ENCODE data around the gene PCBP2. TPM values are rescaled to one million over a fixed set of nuclear protein-coding genes. Genes with fewer than 3 reads are reported as not detected.

PCBP2 gene
- total RNA-seq, 1 donor from 2014 or later: 1,058 TPM

GRCh38 chr12:53466640-53467039, 14.7 kb downstream of the PCBP2 start:
- DNase-seq (ENCODE audit: low spot score in 2 of 2, unreplicated experiment in 2 of 2): no peak
- Mint-ChIP-seq H3K27ac (peak overlapping the region; percentile 5), H3K9me3 (no peaks in the 10 kb centered on the region), H3K36me3 (peaks cover 58% of the 10 kb centered on the region), H3K4me1 (no peaks in the 10 kb centered on the region), H3K4me3 (no peak overlapping the region), H3K27me3 (ENCODE audit: low read depth) (no peaks in the 10 kb centered on the region)
- TF ChIP-seq CTCF (IDR thresholded peaks at IDR 0.05; ENCODE audit: unreplicated experiment): no peak

GRCh38 chr12:53467082-53467481, 15.2 kb downstream of the PCBP2 start:
- peak overlapping the region; percentile 5 for H3K27ac Mint-ChIP-seq
- H3K36me3 Mint-ChIP-seq: peaks cover 60% of the 10 kb centered on the region
- H3K27me3 Mint-ChIP-seq (ENCODE audit: low read depth): no peaks in the 10 kb centered on the region
- no peaks in the 10 kb centered on the region for H3K9me3 Mint-ChIP-seq
- no peak for DNase-seq (ENCODE audit: low spot score in 2 of 2, unreplicated experiment in 2 of 2)
- TF ChIP-seq CTCF (IDR thresholded peaks at IDR 0.05; ENCODE audit: unreplicated experiment): no peak
- peaks cover 2% of the 10 kb centered on the region for H3K4me1 Mint-ChIP-seq
- no peak overlapping the region for H3K4me3 Mint-ChIP-seq

GRCh38 chr12:53467880-53468279, 16.0 kb downstream of the PCBP2 start:
- DNase-seq (ENCODE audit: low spot score in 2 of 2, unreplicated experiment in 2 of 2): no peak
- Mint-ChIP-seq H3K4me3 (no peak overlapping the region), H3K36me3 (peaks cover 57% of the 10 kb centered on the region), H3K4me1 (peaks cover 4% of the 10 kb centered on the region), H3K27ac (no peak overlapping the region), H3K9me3 (no peaks in the 10 kb centered on the region), H3K27me3 (ENCODE audit: low read depth) (no peaks in the 10 kb centered on the region)
- no peak for TF ChIP-seq CTCF (IDR thresholded peaks at IDR 0.05; ENCODE audit: unreplicated experiment)

- peaks cover 54% of the 10 kb centered on the region for H3K36me3 Mint-ChIP-seq
Observed at GRCh38 chr12:53468282-53468681, 16.4 kb downstream of the PCBP2 start.

GRCh38 chr12:53472056-53472582, 20.2 kb downstream of the PCBP2 start:
- Mint-ChIP-seq H3K4me3 (no peak overlapping the region), H3K36me3 (peaks cover 62% of the 10 kb centered on the region), H3K9me3 (no peaks in the 10 kb centered on the region), H3K27me3 (ENCODE audit: low read depth) (no peaks in the 10 kb centered on the region), H3K27ac (no peak overlapping the region), H3K4me1 (peaks cover 4% of the 10 kb centered on the region)
- TF ChIP-seq CTCF (IDR thresholded peaks at IDR 0.05; ENCODE audit: unreplicated experiment): no peak
- DNase-seq (ENCODE audit: low spot score in 2 of 2, unreplicated experiment in 2 of 2): no peak

More at GRCh38 chr12:53468282-53468681, 16.4 kb downstream of the PCBP2 start:
- TF ChIP-seq CTCF (IDR thresholded peaks at IDR 0.05; ENCODE audit: unreplicated experiment): no peak
- DNase-seq (ENCODE audit: low spot score in 2 of 2, unreplicated experiment in 2 of 2): no peak
- Mint-ChIP-seq H3K27ac (no peak overlapping the region), H3K27me3 (ENCODE audit: low read depth) (no peaks in the 10 kb centered on the region), H3K4me1 (peaks cover 4% of the 10 kb centered on the region), H3K4me3 (no peak overlapping the region), H3K9me3 (no peaks in the 10 kb centered on the region)

- Mint-ChIP-seq H3K4me3 (no peak overlapping the region), H3K27me3 (ENCODE audit: low read depth) (no peaks in the 10 kb centered on the region), H3K9me3 (no peaks in the 10 kb centered on the region), H3K27ac (no peak overlapping the region), H3K36me3 (peaks cover 50% of the 10 kb centered on the region), H3K4me1 (peaks cover 4% of the 10 kb centered on the region)
- TF ChIP-seq CTCF (IDR thresholded peaks at IDR 0.05; ENCODE audit: unreplicated experiment): no peak
- DNase-seq (ENCODE audit: low spot score in 2 of 2, unreplicated experiment in 2 of 2): no peak
Observed at GRCh38 chr12:53474077-53474476, 22.2 kb downstream of the PCBP2 start.
